Ishikawa (cell line): Measurements from ENCODE around the gene ERICH4.

Experiments used
- CEBPB ChIP-seq: IDR thresholded peaks from 2 replicates; pipeline ENCODE4 v1.6.1; 2012
- CREB1 ChIP-seq: IDR thresholded peaks from 2 replicates; pipeline ENCODE4 v1.6.1; 2012; ENCODE audit warnings: low read depth
- EGR1 ChIP-seq: IDR thresholded peaks from 2 replicates; pipeline ENCODE4 v1.6.1; 2012
- EP300 ChIP-seq: IDR thresholded peaks from 2 replicates; pipeline ENCODE4 v1.6.1; 2012; ENCODE audit warnings: borderline replicate concordance
- FOXM1 ChIP-seq: IDR thresholded peaks from 2 replicates; pipeline ENCODE4 v1.6.1; 2012; ENCODE audit warnings: low read depth, borderline replicate concordance
- MAX ChIP-seq: IDR thresholded peaks from 2 replicates; pipeline ENCODE4 v1.6.1; 2012
- NFIC ChIP-seq: IDR thresholded peaks from 2 replicates; pipeline ENCODE4 v1.6.1; 2012
- RAD21 ChIP-seq: IDR thresholded peaks from 2 replicates; pipeline ENCODE4 v1.6.1; 2012; ENCODE audit warnings: low read depth
- REST ChIP-seq: IDR thresholded peaks from 2 replicates; pipeline ENCODE4 v1.6.1; 2012; ENCODE audit warnings: low read depth, mild to moderate bottlenecking
- TAF1 ChIP-seq: IDR thresholded peaks from 2 replicates; pipeline ENCODE4 v1.6.1; 2012; ENCODE audit warnings: low read depth, mild to moderate bottlenecking
- TCF12 ChIP-seq: IDR thresholded peaks from 2 replicates; pipeline ENCODE4 v1.6.1; 2012; ENCODE audit warnings: low read depth
- TEAD4 ChIP-seq: IDR thresholded peaks from 2 replicates; pipeline ENCODE4 v1.6.1; 2012
- USF1 ChIP-seq: IDR thresholded peaks from 2 replicates; pipeline ENCODE4 v1.6.1; 2012
- YY1 ChIP-seq: IDR thresholded peaks from 2 replicates; pipeline ENCODE4 v1.6.1; 2012; ENCODE audit warnings: low read depth
- ZBTB7A ChIP-seq: IDR thresholded peaks from 2 replicates; pipeline ENCODE4 v1.6.1; 2012; ENCODE audit warnings: low read depth

Gene ERICH4

GRCh38 chr19:41478875-41479756 is 36.2 kb downstream of the ERICH4 start:
- TF ChIP-seq EGR1, result no peak
- TF ChIP-seq ZBTB7A, result no peak
- no peak for TF ChIP-seq TAF1
- TF ChIP-seq RAD21, result no peak
- TF ChIP-seq REST, result no peak
- TF ChIP-seq NFIC, result no peak
- TF ChIP-seq MAX, result no peak
- TF ChIP-seq CEBPB, result no peak
- TF ChIP-seq USF1, result no peak
- TF ChIP-seq YY1, result no peak
- TF ChIP-seq FOXM1, result no peak
- no peak for TF ChIP-seq EP300
- TF ChIP-seq TEAD4, result no peak
- TF ChIP-seq TCF12, result no peak
- TF ChIP-seq CREB1, result no peak

GRCh38 chr19:41479757-41480191 is 36.8 kb downstream of the ERICH4 start:
- TF ChIP-seq EP300, result no peak
- no peak for TF ChIP-seq ZBTB7A
- no peak for TF ChIP-seq CREB1
- TF ChIP-seq EGR1, result no peak
- no peak for TF ChIP-seq TEAD4
- no peak for TF ChIP-seq YY1
- TF ChIP-seq USF1, result no peak

- TF ChIP-seq TEAD4, result no peak
- TF ChIP-seq YY1, result no peak
- no peak for TF ChIP-seq CEBPB
- no peak for TF ChIP-seq TAF1
- no peak for TF ChIP-seq REST
- no peak for TF ChIP-seq EGR1
Observed at GRCh38 chr19:41480336-41480735, 37.4 kb downstream of the ERICH4 start.

GRCh38 chr19:41484822-41485221 is 41.9 kb downstream of the ERICH4 start:
- no peak for TF ChIP-seq RAD21
- no peak for TF ChIP-seq FOXM1
- no peak for TF ChIP-seq MAX
- TF ChIP-seq CREB1, result no peak
- TF ChIP-seq CEBPB, result no peak
- no peak for TF ChIP-seq TCF12
- TF ChIP-seq EP300, result no peak
- TF ChIP-seq USF1, result no peak
- TF ChIP-seq EGR1, result no peak
- TF ChIP-seq NFIC, result no peak
- no peak for TF ChIP-seq ZBTB7A
- TF ChIP-seq TEAD4, result no peak
- no peak for TF ChIP-seq YY1

- no peak for TF ChIP-seq CEBPB
- TF ChIP-seq EGR1, result no peak
- no peak for TF ChIP-seq RAD21
- no peak for TF ChIP-seq NFIC
- TF ChIP-seq CREB1, result no peak
- no peak for TF ChIP-seq TEAD4
- TF ChIP-seq EP300, result no peak
- no peak for TF ChIP-seq FOXM1
- no peak for TF ChIP-seq YY1
- TF ChIP-seq TAF1, result no peak
- TF ChIP-seq USF1, result no peak
- no peak for TF ChIP-seq REST
- no peak for TF ChIP-seq ZBTB7A
- TF ChIP-seq TCF12, result no peak
- no peak for TF ChIP-seq MAX
Observed at GRCh38 chr19:41492843-41493242, 49.9 kb downstream of the ERICH4 start.
